ENCODE data around the gene TSPAN17.

TSPAN17 gene

DNA sequence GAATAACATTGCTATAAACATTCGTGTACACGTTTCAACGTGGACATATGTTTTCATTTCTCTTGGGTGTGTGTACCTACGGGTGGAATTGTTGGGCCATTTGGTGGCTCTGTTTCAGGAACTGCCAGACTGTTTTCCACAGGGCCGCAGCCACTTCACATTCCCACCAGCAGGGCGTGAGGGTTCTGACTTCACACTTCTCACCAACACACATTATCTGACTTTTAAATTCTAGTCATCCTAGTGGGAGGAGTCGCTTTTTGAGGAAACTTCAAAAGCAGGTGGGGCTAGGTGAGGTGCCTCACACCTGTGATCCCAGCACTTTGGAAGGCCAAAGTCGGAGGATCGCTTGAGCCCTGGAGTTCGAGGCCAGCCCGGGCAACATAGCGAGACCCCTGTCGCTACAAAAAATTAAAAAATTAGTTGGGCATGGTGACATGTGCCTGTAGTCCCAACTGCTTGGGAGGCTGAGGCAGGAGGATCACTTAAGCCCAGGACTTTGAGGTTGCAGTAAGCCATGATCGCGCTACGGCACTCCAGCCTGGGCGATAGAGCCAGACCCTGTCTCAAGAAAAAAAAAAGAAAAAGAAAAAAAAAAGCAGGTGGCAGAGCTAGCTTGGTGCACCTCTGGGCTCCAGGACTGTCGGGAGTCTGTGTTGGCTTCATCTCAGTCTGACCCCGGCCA is 28.5 kb downstream of the TSPAN17 start:
- DNase-seq (ENCODE audit: extremely low read depth, low read depth) = no peak
- TF ChIP-seq, protein P1, sequence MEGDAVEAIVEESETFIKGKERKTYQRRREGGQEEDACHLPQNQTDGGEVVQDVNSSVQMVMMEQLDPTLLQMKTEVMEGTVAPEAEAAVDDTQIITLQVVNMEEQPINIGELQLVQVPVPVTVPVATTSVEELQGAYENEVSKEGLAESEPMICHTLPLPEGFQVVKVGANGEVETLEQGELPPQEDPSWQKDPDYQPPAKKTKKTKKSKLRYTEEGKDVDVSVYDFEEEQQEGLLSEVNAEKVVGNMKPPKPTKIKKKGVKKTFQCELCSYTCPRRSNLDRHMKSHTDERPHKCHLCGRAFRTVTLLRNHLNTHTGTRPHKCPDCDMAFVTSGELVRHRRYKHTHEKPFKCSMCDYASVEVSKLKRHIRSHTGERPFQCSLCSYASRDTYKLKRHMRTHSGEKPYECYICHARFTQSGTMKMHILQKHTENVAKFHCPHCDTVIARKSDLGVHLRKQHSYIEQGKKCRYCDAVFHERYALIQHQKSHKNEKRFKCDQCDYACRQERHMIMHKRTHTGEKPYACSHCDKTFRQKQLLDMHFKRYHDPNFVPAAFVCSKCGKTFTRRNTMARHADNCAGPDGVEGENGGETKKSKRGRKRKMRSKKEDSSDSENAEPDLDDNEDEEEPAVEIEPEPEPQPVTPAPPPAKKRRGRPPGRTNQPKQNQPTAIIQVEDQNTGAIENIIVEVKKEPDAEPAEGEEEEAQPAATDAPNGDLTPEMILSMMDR (IDR thresholded peaks at IDR 0.05; ENCODE audit: low read depth, low read length) = peak; percentile 32

DNA sequence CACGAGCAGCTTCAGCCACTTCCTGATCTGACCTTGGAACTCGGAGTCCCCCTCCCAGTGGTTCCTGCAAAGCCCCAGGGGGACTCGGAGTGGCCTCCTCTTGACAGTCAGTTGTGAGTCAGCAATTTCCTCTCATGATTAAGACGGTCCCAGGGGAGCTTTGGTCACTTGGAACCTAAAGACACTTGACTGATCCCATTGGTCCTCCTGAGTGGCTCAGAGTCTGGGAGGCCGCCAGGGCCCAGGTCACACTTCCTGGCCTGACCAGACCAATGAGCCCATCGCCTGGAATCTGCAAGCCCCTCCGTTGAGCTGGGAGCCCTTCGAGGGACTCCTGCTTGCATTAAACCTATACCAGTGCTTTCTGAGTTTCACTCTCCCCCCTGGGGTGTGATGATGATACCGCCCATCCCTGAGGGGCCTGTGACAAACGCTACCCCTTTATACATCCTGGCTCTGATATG is 29.1 kb downstream of the TSPAN17 start:
- TF ChIP-seq, protein P1 (IDR thresholded peaks at IDR 0.05; ENCODE audit: low read depth, low read length) = no peak
- DNase-seq (ENCODE audit: extremely low read depth, low read depth) = no peak

DNA sequence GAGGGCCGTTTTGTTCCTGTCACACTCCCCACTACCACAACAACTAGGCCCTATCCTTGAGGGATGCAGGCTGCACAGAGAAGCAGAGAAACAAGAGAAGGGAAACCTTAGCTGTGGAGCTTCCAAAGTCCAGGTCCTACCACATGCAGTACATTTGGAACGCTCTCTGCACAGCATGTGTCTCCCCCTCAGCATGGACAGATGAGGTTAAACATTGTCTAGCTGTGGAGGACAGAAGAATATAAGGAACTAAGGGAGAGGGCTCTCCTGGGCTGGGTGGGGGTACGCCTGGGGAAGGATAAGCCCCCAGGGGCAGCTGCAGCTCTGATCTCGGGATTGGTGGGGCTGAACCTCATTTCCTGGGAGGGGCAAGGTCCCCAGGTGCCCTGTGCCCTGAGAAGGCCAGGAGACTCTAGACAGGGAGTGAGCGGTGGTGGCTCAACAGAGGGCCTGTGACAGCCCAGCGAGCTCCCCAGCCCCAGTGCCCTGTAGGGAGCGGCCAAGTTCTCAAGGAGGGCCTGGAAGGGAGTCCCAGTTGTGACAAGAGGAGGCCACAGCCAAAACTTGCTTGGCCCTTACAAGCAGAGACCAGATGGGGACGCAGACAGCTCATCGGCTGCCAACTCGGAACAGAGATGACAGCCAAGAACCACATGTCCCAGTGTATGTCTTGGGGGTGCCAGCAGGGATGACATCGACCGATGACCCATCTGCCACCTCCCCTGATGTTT is 30.1 kb downstream of the TSPAN17 start:
- DNase-seq (ENCODE audit: extremely low read depth, low read depth) = no peak
- TF ChIP-seq, protein P1 (IDR thresholded peaks at IDR 0.05; ENCODE audit: low read depth, low read length) = no peak

DNA sequence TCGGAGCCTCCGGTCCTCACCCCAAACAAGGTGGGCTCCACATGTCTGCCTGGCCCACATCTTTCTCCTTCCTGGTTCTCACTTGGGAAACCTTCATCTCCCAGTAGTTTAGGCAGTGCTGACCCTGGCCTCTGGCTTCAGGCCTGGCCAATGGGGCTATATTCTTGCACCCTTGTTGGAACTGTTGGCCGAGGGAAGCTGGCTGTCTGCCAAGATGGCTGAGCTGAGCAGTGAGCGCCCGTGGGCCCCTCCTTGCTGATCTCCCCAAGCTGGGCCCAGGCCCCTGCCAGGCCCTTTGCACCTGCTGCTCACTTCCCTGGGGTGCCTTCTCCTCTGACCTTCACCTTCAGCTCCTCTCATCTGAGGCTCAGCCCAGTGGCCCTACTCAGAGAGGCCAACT is 31.3 kb downstream of the TSPAN17 start:
- no peak for DNase-seq (ENCODE audit: extremely low read depth, low read depth)
- TF ChIP-seq, protein P1 (IDR thresholded peaks at IDR 0.05; ENCODE audit: low read depth, low read length) = no peak

DNA sequence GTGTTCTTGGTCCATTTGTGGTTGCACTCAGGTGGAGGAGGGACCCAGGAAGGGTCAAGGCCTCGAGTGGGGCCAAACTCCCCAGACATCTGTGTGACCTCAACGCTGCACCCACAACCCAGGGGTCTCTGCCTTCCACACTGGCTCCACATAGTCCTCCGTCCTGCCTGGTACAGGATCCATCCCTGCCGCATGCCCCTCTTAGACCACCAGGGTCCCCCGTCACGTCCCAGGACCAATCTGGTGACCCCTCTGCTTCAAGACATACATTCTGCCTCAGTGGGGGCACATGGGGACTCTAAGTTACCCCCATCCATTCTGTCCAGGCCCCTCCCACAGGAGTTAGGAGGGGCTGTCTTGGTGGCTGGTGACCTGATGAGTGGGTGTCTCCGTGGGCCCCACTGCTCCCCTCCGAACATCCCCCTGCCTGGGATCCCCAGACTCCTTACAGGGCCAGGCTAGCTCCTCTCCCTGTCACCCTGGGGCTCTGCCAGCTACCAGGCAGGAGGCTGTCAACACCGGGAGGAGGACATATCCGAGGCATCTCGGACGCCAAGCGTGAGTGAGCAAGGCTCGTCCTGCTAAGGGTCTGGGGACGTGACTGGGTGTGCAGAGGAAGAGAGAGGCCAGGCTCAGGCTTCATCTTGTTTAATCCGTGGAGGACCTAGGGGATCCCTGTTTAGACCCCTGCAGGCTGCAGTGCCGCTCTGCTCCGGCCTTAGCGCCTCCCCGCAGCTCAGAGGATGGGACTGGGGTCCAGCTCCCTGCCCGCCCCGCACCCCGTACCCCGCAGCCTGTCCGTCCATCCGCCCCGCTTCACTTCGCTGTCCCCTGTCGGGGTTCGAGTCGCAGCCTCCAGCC is 32.3 kb downstream of the TSPAN17 start:
- TF ChIP-seq, protein P1 (IDR thresholded peaks at IDR 0.05; ENCODE audit: low read depth, low read length) = no peak
- DNase-seq (ENCODE audit: extremely low read depth, low read depth) = no peak

DNA sequence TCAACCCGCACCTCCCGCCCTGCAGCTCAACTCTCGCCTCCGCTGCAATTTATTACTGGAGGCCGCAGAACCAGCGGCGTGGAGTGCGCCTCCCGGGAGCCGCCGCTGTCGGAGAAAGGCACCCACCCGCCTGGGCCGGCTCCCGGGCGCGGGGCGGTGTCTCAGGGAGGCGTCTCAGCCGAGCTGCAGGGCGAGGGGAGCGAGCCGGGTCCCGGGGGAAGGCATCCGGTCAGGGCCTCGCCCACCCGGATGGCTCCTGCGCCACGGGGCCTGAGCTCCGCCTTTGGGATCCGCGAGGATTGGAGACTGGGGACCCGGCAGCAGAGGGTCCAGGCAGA is 32.9 kb downstream of the TSPAN17 start:
- TF ChIP-seq, protein P1 (IDR thresholded peaks at IDR 0.05; ENCODE audit: low read depth, low read length) = no peak
- DNase-seq (ENCODE audit: extremely low read depth, low read depth) = no peak
